HEK293T (cell line): ENCODE results near the gene TNS3.

Source experiments
- ARNT ChIP-seq: fragments of 450-650 bp; IDR thresholded peaks from 2 replicates; pipeline ENCODE4 v1.6.1; 2017; ENCODE audit warnings: mild to moderate bottlenecking
- BHLHE40 ChIP-seq: fragments of 450-650 bp; IDR thresholded peaks from 2 replicates; pipeline ENCODE4 v1.6.1; 2016; ENCODE audit warnings: mild to moderate bottlenecking, moderate library complexity, borderline replicate concordance
- CTBP1 ChIP-seq: fragments of 450-650 bp; IDR thresholded peaks from 2 replicates; pipeline ENCODE4 v1.6.1; 2016; ENCODE audit warnings: borderline replicate concordance
- ELF4 ChIP-seq: fragments of 450-650 bp; IDR thresholded peaks from 2 replicates; pipeline ENCODE4 v1.6.1; 2017; ENCODE audit warnings: antibody characterized with exemption
- FOXM1 ChIP-seq: fragments of 450-650 bp; IDR thresholded peaks from 2 replicates; pipeline ENCODE4 v1.6.1; 2017; ENCODE audit warnings: mild to moderate bottlenecking, borderline replicate concordance
- HDGF ChIP-seq: fragments of 450-650 bp; IDR thresholded peaks from 2 replicates; pipeline ENCODE4 v1.6.1; 2017; ENCODE audit warnings: antibody characterized with exemption, borderline replicate concordance
- L3MBTL2 ChIP-seq: fragments of 450-650 bp; conservative IDR thresholded peaks from 2 replicates; pipeline ENCODE4 v1.6.1; 2016; ENCODE audit warnings: mild to moderate bottlenecking
- NFRKB ChIP-seq: fragments of 450-650 bp; IDR thresholded peaks from 2 replicates; pipeline ENCODE4 v1.6.1; 2016; ENCODE audit warnings: mild to moderate bottlenecking, moderate library complexity
- SP1 ChIP-seq: fragments of 450-650 bp; IDR thresholded peaks from 2 replicates; pipeline ENCODE4 v1.6.1; 2017
- SUZ12 ChIP-seq: fragments of 450-650 bp; IDR thresholded peaks from 2 replicates; pipeline ENCODE4 v1.6.1; 2016; ENCODE audit warnings: mild to moderate bottlenecking
- TARDBP ChIP-seq: fragments of 450-650 bp; IDR thresholded peaks from 2 replicates; pipeline ENCODE4 v1.6.1; 2016
- ZNF384 ChIP-seq: fragments of 450-650 bp; IDR thresholded peaks from 2 replicates; pipeline ENCODE4 v1.6.1; 2016

GRCh38 chr7:47330026-47330425 is 251.9 kb downstream of the TNS3 start:
- TF ChIP-seq SP1, result no peak
- TF ChIP-seq CTBP1, result no peak
- no peak for TF ChIP-seq HDGF
- no peak for TF ChIP-seq SUZ12
- TF ChIP-seq NFRKB, result no peak
- no peak for TF ChIP-seq TARDBP
- TF ChIP-seq BHLHE40, result no peak
- TF ChIP-seq ZNF384, result no peak
- no peak for TF ChIP-seq L3MBTL2
- TF ChIP-seq ELF4, result no peak
- no peak for TF ChIP-seq ARNT
- no peak for TF ChIP-seq FOXM1
